Endothelial cell of umbilical vein (primary cell): ENCODE results near the gene CEP83. TPM values are rescaled to one million over a fixed set of nuclear protein-coding genes. Genes with fewer than 3 reads are reported as not detected.

Experiments used
- BruUV-seq: library from RNA; stranded (reverse); fragments of 400-500 nt; replicated peaks from 2 replicates; lab custom pipeline; 2021; lab: Mats Ljungman, UMichigan
- CTCF ChIA-PET: fragments of 300-600, 350-600 bp; sonication (Branson Sonifier 250); formaldehyde crosslinking; loops from one replicate; lab custom pipeline; 2021; ENCODE audit warnings: antibody characterized with exemption, inconsistent platforms; lab: Charles Lee
- POLR2A ChIA-PET: fragments of 300-600, 350-600 bp; sonication (Branson Sonifier 250); formaldehyde crosslinking; loops from one replicate; lab custom pipeline; 2021; ENCODE audit warnings: antibody characterized with exemption, inconsistent platforms; lab: Charles Lee
- DNase-seq: peaks from one replicate; pipeline ENCODE4 v3.0.0-alpha.2; 2011; ENCODE audit warnings: low read depth, low spot score
- FAIRE-seq: peaks from 2 replicates; lab custom pipeline; 2011; peaks lifted over from hg19 to GRCh38; lab: Jason Lieb, UNC
- H2AFZ ChIP-seq: 2 replicates; pipeline ENCODE4 v1.6.0; 2012; ENCODE audit warnings: low read depth, low read length, control low read depth, inconsistent platforms
- H3K27ac ChIP-seq: 2 replicates; pipeline ENCODE4 v1.5.1; 2011; ENCODE audit warnings: low read depth, mild to moderate bottlenecking, control low read depth, low read length, moderate library complexity; ENCODE audit not compliant: insufficient read depth
- H3K27me3 ChIP-seq, 2 experiments: 2 replicates each; pipeline versions ENCODE4 v1.6.0 to v1.6.1; 2011; ENCODE audit warnings: low read length in 2 of 2, mixed read lengths in 1 of 2; ENCODE audit not compliant: control insufficient read depth in 2 of 2, insufficient read depth in 2 of 2
- H3K36me3 ChIP-seq, 2 experiments: 2 replicates in 1 of 2; 3 replicates in 1 of 2; pipeline ENCODE4 v1.5.1; 2011; ENCODE audit warnings: low read length in 2 of 2, mild to moderate bottlenecking in 1 of 2, moderate library complexity in 1 of 2; ENCODE audit not compliant: control insufficient read depth in 2 of 2, insufficient read depth in 2 of 2; ENCODE audit errors: extremely low read depth in 1 of 2
- H3K4me1 ChIP-seq: 3 replicates; pipeline ENCODE4 v1.5.1; 2011; ENCODE audit warnings: mild to moderate bottlenecking, low read length; ENCODE audit not compliant: control insufficient read depth, insufficient read depth; ENCODE audit errors: extremely low read depth
- H3K4me2 ChIP-seq: 2 replicates; pipeline ENCODE4 v1.6.1; 2011; ENCODE audit warnings: low read length, control low read depth, mixed read lengths; ENCODE audit not compliant: insufficient read depth
- H3K4me3 ChIP-seq, 3 experiments: fragments of 200-600 bp in 1 of 3; sonication (generic), shearing (Covaris generic) in 1 of 3; replicated peaks in 1 of 3; 2 replicates each; pipeline ENCODE4 v1.5.1; 2011 to 2016; ENCODE audit warnings: control low read depth in 3 of 3, low read length in 3 of 3, mild to moderate bottlenecking in 2 of 3, inconsistent platforms in 1 of 3, low read depth in 1 of 3, moderate library complexity in 1 of 3; ENCODE audit not compliant: insufficient read depth in 1 of 3
- H3K79me2 ChIP-seq: 2 replicates; pipeline ENCODE4 v1.6.0; 2012; ENCODE audit warnings: low read length, inconsistent platforms; ENCODE audit not compliant: control insufficient read depth, insufficient read depth
- H3K9ac ChIP-seq: replicated peaks from 2 replicates; pipeline ENCODE3; 2011; ENCODE audit warnings: low read length, control low read depth; ENCODE audit not compliant: insufficient read depth; ENCODE audit errors: extremely low read depth
- H3K9me1 ChIP-seq: replicated peaks from 3 replicates; pipeline ENCODE4 v1.6.0; 2011; ENCODE audit warnings: mild to moderate bottlenecking, low read length; ENCODE audit not compliant: control insufficient read depth, insufficient read depth; ENCODE audit errors: extremely low read depth
- H3K9me3 ChIP-seq: replicated peaks from 2 replicates; pipeline ENCODE4 v1.5.1; 2012; ENCODE audit warnings: low read length, inconsistent platforms; ENCODE audit not compliant: control insufficient read depth, insufficient read depth
- H4K20me1 ChIP-seq: replicated peaks from 2 replicates; pipeline ENCODE3; 2011; ENCODE audit warnings: mild to moderate bottlenecking, low read length; ENCODE audit not compliant: control insufficient read depth, insufficient read depth; ENCODE audit errors: extremely low read depth
- EZH2 ChIP-seq: IDR thresholded peaks from 2 replicates; pipeline ENCODE4 v1.6.1; 2012; ENCODE audit warnings: borderline replicate concordance, low read depth, mild to moderate bottlenecking, moderate library complexity, low read length, inconsistent platforms; ENCODE audit not compliant: severe bottlenecking
- FOS ChIP-seq: IDR thresholded peaks from 2 replicates; pipeline ENCODE4 v1.6.1; 2011; ENCODE audit warnings: mild to moderate bottlenecking, low read length, moderate library complexity, borderline replicate concordance; ENCODE audit not compliant: insufficient read depth
- GATA2 ChIP-seq: IDR thresholded peaks from 2 replicates; pipeline ENCODE4 v1.7.0; 2011; ENCODE audit warnings: low read depth, mild to moderate bottlenecking, moderate library complexity, mixed read lengths, low read length; ENCODE audit not compliant: insufficient read length, insufficient read depth
- JUN ChIP-seq: IDR thresholded peaks from 2 replicates; pipeline ENCODE4 v1.6.1; 2011; ENCODE audit warnings: borderline replicate concordance, low read depth; ENCODE audit not compliant: insufficient read length, insufficient read depth
- MYC ChIP-seq: IDR thresholded peaks from one replicate; pipeline ENCODE4 v1.6.1; 2011; ENCODE audit warnings: mild to moderate bottlenecking, low read depth, low read length
- POLR2A ChIP-seq: IDR thresholded peaks from 2 replicates; pipeline ENCODE4 v1.6.1; 2012; ENCODE audit warnings: low read depth, mild to moderate bottlenecking, control low read depth, low read length
- POLR2AphosphoS5 ChIP-seq: IDR thresholded peaks from 2 replicates; pipeline ENCODE4 v1.6.1; 2012; ENCODE audit warnings: low read depth, mild to moderate bottlenecking, control low read depth, low read length, moderate library complexity; ENCODE audit not compliant: insufficient read depth
- dilution Hi-C: fragments of 300-500 bp; cut with MboI; formaldehyde crosslinking; loops from one replicate; pipeline ENCODE4 v1.15.0; 2019; ENCODE audit warnings: low sequenced_read_pairs; ENCODE audit not compliant: extremely low pct_ligation_motif_present
- intact Hi-C: fragments of 100-400 bp; cut with micrococcal nuclease; formaldehyde crosslinking; loops from one replicate; pipeline ENCODE4 v1.10.0; 2022
- polyA plus RNA-seq, 4 experiments: library from polyadenylated mRNA; depleted of rRNA in 3 of 4; stranded (reverse) in 3 of 4; unstranded in 1 of 4; fragments of >200 nt; gene quantifications; 2 replicates each; pipeline versions ENCODE4 v1.2.1 to v1.2.3, GENCODE V29; 2011 to 2012; ENCODE audit warnings: missing spikeins in 1 of 4
- total RNA-seq: library from RNA; stranded (reverse); gene quantifications from 2 replicates; pipeline ENCODE4 v1.2.3, GENCODE V29; 2021
- TF ChIP-seq, protein P1 (sequence below): IDR thresholded peaks from 2 replicates; pipeline ENCODE4 v1.6.1; 2011; ENCODE audit not compliant: insufficient read depth, insufficient read length
- TF ChIP-seq, protein P2 (sequence below), 2 donors: IDR thresholded peaks; 1 replicate in 1 of 2; 2 replicates in 1 of 2; pipeline ENCODE4 v1.5.1; 2011; ENCODE audit warnings: low read length in 2 of 2, mild to moderate bottlenecking in 2 of 2, moderate library complexity in 2 of 2, control low read depth in 1 of 2, inconsistent platforms in 1 of 2, low read depth in 1 of 2; ENCODE audit not compliant: insufficient read depth in 1 of 2; ENCODE audit errors: extremely low read depth in 1 of 2

CEP83 gene
- total and polyA plus RNA-seq, 2 donors (not counting 3 experiments of a cell fraction or from before 2014, with no cell fraction given), result 2.9 to 15.3 TPM

- Histone ChIP-seq H3K27me3 (peaks cover 1 to 8% of the 10 kb centered on the region in 2 experiments), H3K4me2 (no peak overlapping the region), H3K79me2 (no peaks in the 10 kb centered on the region), H3K4me3 (no peak overlapping the region), H3K27ac (no peak overlapping the region), H3K9ac (no peak overlapping the region), H4K20me1 (no peaks in the 10 kb centered on the region), H3K4me1 (no peaks in the 10 kb centered on the region), H2AFZ (no peak overlapping the region), H3K36me3 (no peaks in the 10 kb centered on the region), H3K9me1 (no peaks in the 10 kb centered on the region), H3K9me3 (no peaks in the 10 kb centered on the region)
- dilution Hi-C loops, result no loop called here
- intact Hi-C loops, result no loop called here
- CTCF ChIA-PET, result no interaction called here
- no TSS peak for BruUV-seq
- POLR2A ChIA-PET, result no interaction called here
- FAIRE-seq (no peak), DNase-seq (no peak)
- TF ChIP-seq GATA2, result no peak
- no peak for TF ChIP-seq POLR2A
- TF ChIP-seq FOS, result no peak
- TF ChIP-seq JUN, result no peak
- TF ChIP-seq, protein P1, sequence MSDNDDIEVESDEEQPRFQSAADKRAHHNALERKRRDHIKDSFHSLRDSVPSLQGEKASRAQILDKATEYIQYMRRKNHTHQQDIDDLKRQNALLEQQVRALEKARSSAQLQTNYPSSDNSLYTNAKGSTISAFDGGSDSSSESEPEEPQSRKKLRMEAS, result no peak
- TF ChIP-seq MYC, result no peak
- TF ChIP-seq POLR2AphosphoS5, result no peak
- TF ChIP-seq EZH2, result no peak
- TF ChIP-seq, protein P2, sequence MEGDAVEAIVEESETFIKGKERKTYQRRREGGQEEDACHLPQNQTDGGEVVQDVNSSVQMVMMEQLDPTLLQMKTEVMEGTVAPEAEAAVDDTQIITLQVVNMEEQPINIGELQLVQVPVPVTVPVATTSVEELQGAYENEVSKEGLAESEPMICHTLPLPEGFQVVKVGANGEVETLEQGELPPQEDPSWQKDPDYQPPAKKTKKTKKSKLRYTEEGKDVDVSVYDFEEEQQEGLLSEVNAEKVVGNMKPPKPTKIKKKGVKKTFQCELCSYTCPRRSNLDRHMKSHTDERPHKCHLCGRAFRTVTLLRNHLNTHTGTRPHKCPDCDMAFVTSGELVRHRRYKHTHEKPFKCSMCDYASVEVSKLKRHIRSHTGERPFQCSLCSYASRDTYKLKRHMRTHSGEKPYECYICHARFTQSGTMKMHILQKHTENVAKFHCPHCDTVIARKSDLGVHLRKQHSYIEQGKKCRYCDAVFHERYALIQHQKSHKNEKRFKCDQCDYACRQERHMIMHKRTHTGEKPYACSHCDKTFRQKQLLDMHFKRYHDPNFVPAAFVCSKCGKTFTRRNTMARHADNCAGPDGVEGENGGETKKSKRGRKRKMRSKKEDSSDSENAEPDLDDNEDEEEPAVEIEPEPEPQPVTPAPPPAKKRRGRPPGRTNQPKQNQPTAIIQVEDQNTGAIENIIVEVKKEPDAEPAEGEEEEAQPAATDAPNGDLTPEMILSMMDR (IDR thresholded peaks at IDR 0.05; ENCODE audit: extremely low read depth in 1 of 2, insufficient read depth in 1 of 2, low read depth in 1 of 2, low read length in 2 of 2), result no peak
Measured at GRCh38 chr12:94500831-94501567, 41.3 kb upstream of the CEP83 start.
